NCI-H1092 (cell line): ENCODE results near the gene PNPO.

Experiments
- DNase-seq: peaks from one replicate; lab custom pipeline; 2025; lab: John Stamatoyannopoulos, UW

PNPO gene

DNA sequence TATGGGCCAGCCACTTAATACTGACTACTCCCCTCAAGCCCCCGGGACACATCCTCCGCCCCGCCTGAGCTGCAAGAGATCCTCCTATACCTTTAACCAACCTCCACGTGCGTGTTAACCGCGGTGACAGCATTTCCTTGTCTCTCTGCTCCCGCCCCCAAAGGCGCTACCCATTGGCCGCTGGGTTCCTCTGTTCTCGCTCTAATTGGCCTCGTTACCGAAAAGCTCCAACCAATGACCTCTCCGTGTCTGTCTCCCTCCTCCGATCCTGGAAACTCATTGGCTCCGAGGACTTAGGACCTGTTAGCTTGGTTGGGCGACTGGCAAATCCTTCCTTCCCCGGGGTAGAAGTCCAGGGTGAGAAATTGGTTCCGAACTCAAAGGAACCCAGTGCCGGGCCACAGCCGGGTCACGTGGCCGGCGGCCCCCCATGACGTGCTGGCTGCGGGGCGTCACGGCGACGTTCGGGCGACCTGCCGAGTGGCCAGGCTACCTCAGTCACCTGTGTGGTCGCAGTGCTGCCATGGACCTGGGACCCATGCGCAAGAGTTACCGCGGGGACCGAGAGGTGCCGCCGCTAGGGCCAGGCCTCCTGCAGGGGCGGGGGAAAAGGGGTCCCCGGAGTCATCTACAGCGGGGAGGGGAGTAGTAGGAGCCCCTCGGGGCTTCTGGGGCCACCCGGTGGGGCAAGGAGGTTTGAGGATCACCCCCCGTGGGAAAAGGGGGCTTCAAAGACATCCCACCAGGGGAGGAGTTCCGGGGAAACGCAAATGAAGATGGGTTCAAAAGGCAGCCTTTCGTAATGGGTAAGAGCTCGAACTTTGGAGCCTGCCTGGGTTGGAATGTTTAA, at the start of gene PNPO:
Gene PNPO (plus strand): TSS at position 326 of the 850 bp plus-strand sequence. CDS start 105 bp downstream, at position 431.
- peak; percentile 98 for DNase-seq

DNA sequence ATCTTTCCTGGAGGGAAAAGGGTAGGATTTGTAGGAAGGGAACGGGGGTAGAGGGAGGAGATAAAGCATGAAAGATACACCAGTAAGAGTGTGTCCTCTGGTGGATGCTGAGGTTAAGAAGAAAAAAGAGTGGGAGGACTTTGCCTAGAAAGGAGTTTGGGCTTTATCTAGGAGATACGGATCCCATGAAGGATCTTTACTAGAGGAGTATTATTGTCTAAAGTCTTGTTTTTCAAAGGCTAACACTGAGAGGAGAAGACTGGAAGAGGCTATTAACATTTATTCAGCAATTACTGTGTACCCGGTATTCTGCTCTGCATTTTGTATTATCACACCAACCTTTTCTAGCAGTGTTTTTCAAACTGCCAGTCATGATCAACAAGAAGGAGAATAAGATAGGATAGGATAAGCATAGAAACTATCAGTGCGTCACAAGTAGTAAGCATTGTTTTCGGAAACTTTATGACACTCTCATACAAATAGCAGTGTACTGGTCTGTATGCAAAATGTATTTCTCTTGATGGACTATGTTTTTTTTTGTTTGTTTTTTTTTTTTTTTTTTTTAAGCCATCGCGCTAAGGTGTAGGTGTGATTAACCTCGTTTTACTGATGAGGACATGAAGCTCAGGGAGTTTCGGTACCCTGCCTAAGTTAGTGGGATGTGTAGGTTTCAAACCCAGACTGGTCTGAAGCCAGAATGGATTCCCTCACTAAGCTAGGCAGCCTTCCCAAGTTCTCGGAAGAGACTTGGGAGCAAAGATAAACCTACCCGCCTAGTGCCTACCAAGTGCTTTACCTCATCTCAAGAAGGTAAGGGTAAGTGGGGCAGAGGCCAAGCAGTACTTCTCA, 46.6 kb upstream of the PNPO start:
- no peak for DNase-seq

- no peak for DNase-seq
These were observed 46.0 kb upstream of the PNPO start for GRCh38 chr17:47895347-47895855.

GRCh38 chr17:47895856-47896671, 45.3 kb upstream of the PNPO start, which contains the start of gene SP2:
Gene SP2 (plus strand): TSS chr17:47896236. CDS start chr17:47896287, 51 bp downstream.
- DNase-seq: peak; percentile 99

GRCh38 chr17:47896672-47897490, 44.5 kb upstream of the PNPO start:
- peak; percentile 79 for DNase-seq

DNA sequence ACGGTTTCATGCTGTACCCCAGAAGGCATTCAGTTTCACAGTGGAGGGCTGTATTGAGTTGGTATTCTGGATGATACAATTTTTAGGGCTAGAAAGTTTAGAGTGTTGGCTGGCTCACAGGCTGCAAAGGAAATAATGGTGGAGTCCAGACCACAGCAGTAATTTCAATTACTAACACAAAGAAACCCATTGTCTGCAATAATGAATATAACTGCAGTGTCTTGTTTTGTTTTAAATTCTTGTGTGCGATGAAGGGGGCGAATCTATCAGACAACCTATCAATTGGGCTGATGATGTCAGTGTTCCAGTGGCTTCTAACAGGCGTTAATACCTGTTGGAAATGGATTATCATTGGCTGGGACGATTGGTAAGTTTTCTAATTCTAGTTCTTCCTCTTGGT, 43.8 kb upstream of the PNPO start:
- no peak for DNase-seq

DNA sequence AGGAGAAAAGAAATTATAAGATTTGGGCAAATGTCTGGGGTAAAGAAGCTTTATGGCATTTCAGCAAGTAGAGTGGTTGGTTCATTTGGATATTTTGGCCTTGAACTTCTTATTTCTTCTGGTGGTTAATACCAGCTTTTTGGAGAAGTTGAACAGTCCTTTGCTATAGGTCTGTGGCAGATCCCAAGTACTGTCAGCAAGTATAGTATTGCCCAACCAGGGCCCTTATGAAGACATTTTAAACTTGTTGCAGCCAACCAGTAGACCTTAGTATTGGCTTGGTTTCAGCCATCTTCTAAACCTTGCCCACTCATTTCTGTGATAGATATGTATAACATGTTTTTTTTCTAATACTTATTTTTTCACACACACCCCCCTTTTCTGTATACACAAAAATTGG, 43.1 kb upstream of the PNPO start:
- DNase-seq: no peak

DNA sequence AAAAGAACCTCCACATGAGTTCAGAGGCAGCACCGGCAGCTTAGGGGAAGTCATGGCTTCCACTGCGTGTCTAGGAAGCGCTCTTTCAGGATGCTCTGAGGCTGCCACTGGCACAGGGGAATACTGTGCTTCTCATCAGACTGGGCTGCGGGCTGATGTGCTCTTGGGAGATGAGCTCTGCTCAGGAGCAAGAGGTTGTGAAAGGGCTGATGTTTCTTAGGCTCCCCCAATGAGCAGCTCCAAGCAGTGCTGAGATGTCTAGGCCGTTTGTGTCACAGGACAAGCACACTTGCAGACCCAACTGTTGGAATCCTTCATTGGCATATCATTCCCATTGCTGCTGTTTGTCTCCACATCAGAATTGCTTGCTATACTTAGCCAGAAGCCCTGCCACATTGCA, 41.7 kb upstream of the PNPO start:
- no peak for DNase-seq

DNA sequence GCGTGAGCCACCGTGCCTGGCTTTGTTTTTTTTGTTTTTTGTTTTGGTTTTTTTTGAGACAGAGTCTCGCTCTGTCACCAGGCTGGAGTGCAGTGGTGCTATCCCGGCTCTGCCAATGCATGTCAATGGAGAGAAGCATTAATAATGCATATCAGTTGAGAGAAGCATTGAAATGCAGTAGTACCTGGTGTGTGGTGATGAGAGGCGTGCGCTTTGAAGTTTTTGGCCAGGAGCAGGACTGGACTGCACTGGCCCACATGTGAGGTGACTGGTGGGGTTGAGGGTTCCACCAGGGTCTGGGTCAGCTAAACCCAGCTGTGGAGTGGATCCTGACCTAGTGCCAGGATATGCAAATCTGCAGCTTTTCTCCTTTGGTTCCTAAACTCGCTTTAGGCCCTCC, 39.9 kb upstream of the PNPO start:
- no peak for DNase-seq

DNA sequence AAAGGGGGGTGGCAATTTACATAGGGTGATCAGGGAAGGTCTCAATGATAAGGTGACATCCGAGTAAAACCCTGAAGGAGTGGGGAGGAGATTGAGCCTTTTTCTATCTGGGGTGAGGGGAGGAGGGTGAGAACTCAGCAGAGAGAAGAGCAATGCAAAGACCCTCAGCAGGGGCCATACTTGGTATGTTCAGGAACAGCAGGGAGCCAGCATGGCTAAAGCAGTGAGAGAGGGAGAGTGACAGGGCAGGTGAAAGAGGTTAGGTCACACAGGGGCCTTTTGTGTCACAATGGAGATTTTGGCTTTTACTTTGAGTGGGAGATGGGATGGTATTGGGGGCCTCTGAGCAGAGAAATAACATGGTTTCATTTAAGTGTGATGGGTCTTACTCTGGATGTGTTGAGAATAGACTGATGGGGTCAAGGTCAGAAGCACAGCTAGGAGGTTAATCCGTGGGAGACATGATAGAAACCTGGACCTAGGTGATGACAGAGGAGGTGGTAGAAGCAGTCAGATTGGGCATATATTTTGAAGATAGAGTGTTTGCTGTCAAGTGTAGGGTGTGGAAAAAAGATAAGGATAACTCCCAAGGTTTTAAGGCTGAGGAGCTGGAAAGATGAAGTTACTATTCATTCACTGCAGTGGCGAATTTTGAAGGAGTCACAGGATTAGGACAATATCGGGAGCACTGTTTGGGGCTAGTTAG, 39.2 kb upstream of the PNPO start:
- DNase-seq: no peak

GRCh38 chr17:47905221-47905733, 36.1 kb upstream of the PNPO start:
- DNase-seq: no peak

DNA sequence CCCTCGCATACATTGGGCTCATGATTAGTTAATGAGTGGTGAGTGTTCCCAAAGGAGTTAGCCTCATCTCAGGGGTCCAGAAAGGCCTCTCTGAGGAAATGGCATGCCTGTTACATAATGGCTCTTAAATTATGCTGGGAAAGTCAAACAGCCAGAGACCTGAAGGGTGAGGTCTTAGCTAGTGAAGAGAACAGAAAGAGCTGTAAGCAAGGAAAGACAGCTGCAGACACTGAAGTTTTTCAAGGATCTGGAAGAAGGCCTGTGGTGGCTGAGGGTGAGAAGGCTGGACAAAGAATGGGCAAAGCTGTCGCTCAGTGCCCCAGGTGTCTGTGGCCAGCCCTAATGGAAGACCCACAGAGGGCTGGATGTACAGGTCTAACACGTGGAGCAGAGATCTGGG, 34.9 kb upstream of the PNPO start:
- DNase-seq: no peak

- DNase-seq: no peak
These were observed 33.3 kb upstream of the PNPO start for GRCh38 chr17:47907932-47908562.

- DNase-seq: no peak
These were observed 28.3 kb upstream of the PNPO start for GRCh38 chr17:47913050-47913449.

GRCh38 chr17:47914306-47914948, 26.9 kb upstream of the PNPO start:
- DNase-seq: no peak

- DNase-seq: no peak
These were observed 25.5 kb upstream of the PNPO start for GRCh38 chr17:47915776-47916398.

GRCh38 chr17:47916489-47917208, 24.7 kb upstream of the PNPO start:
- DNase-seq: no peak

DNA sequence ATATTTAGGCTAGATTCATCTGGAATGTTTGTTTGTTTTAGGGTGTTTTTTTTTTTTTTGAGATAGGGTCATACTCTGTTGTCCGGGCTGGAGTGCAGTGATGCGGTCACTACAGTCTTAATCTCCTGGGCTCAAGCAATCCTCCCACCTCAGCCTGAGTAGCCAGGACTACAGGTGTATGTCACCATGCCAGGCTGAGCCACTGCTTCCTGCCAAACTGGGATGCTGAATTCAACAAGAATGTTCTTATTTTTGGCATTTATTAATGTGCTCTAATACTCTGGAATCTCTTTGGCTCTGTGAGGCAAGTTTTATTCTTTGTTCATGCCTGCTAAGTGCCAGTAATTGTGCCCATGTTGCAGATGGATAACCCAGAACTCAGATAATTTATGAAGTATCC, 23.8 kb upstream of the PNPO start:
- DNase-seq: no peak
